IMR-90 (cell line): Measurements from ENCODE around the gene PTPRG. TPM values are rescaled to one million over a fixed set of nuclear protein-coding genes. Genes with fewer than 3 reads are reported as not detected.

Experiments
- ATAC-seq: fragments of 200-7000 bp; cut with Tn5 transposase; 2 replicates; pipeline ENCODE4 v1.9.1; 2020; ENCODE audit warnings: low read depth, mild to moderate bottlenecking, moderate library complexity
- BruUV-seq: library from RNA; stranded (reverse); fragments of 400-500 nt; replicated peaks from 2 replicates; lab custom pipeline; 2021; lab: Mats Ljungman, UMichigan
- CTCF ChIA-PET: fragments of 300-600 bp; formaldehyde crosslinking; extraction: SDS; loops from one replicate; lab custom pipeline; 2021; ENCODE audit warnings: antibody characterized with exemption; lab: Yijun Ruan, JAX
- POLR2A ChIA-PET: fragments of 300-600 bp; sonication (Branson Sonifier 250); formaldehyde crosslinking; loops from one replicate; lab custom pipeline; 2022; ENCODE audit warnings: antibody characterized with exemption; ENCODE audit not compliant: unreplicated experiment; lab: Charles Lee
- DNase-seq: peaks from one replicate; pipeline ENCODE4 v3.0.0; 2013
- H2AFZ ChIP-seq: replicated peaks from 2 replicates; pipeline ENCODE3; 2013; ENCODE audit warnings: low read length, mild to moderate bottlenecking; ENCODE audit not compliant: poor library complexity
- H2AK5ac ChIP-seq: 2 replicates; pipeline ENCODE4 v1.6.1; 2013; ENCODE audit warnings: low read depth, low read length, inconsistent platforms
- H2AK9ac ChIP-seq: replicated peaks from 2 replicates; pipeline ENCODE3; 2013; ENCODE audit warnings: mild to moderate bottlenecking, low read depth, low read length, moderate library complexity; ENCODE audit not compliant: poor library complexity
- H2BK120ac ChIP-seq: 2 replicates; pipeline ENCODE4 v1.6.1; 2013; ENCODE audit warnings: low read depth, low read length, inconsistent platforms
- H2BK15ac ChIP-seq: 3 replicates; pipeline ENCODE4 v1.6.1; 2013; ENCODE audit warnings: low read depth, low read length, inconsistent platforms
- H2BK20ac ChIP-seq: 2 replicates; pipeline ENCODE4 v1.6.1; 2013; ENCODE audit warnings: low read depth, mild to moderate bottlenecking, inconsistent platforms, low read length, moderate library complexity
- H2BK5ac ChIP-seq: 2 replicates; pipeline ENCODE4 v1.6.1; 2013; ENCODE audit warnings: mild to moderate bottlenecking, low read depth, low read length, inconsistent platforms; ENCODE audit not compliant: poor library complexity, severe bottlenecking
- H3K14ac ChIP-seq: replicated peaks from 2 replicates; pipeline ENCODE4 v1.6.1; 2013; ENCODE audit warnings: low read depth, low read length, inconsistent platforms
- H3K18ac ChIP-seq: 2 replicates; pipeline ENCODE4 v1.6.1; 2013; ENCODE audit warnings: low read depth, low read length, control low read depth
- H3K23ac ChIP-seq: 2 replicates; pipeline ENCODE4 v1.6.1; 2013; ENCODE audit warnings: low read depth, low read length, inconsistent platforms
- H3K27ac ChIP-seq: 2 replicates; pipeline ENCODE4 v1.5.1; 2013; ENCODE audit warnings: mild to moderate bottlenecking, control low read depth, low read length; ENCODE audit not compliant: insufficient read depth
- H3K27me3 ChIP-seq: 2 replicates; pipeline ENCODE4 v1.6.1; 2013; ENCODE audit warnings: low read length; ENCODE audit not compliant: control insufficient read depth, insufficient read depth
- H3K36me3 ChIP-seq: 2 replicates; pipeline ENCODE4 v1.6.1; 2013; ENCODE audit warnings: low read length, mixed read lengths; ENCODE audit not compliant: control insufficient read depth, insufficient read depth
- H3K4ac ChIP-seq: 2 replicates; pipeline ENCODE4 v1.6.1; 2013; ENCODE audit warnings: low read depth, low read length, inconsistent platforms
- H3K4me1 ChIP-seq: 2 replicates; pipeline ENCODE4 v1.6.1; 2013; ENCODE audit warnings: low read length, mixed read lengths; ENCODE audit not compliant: control insufficient read depth, insufficient read depth
- H3K4me2 ChIP-seq: 2 replicates; pipeline ENCODE4 v1.6.1; 2013; ENCODE audit warnings: low read depth, mild to moderate bottlenecking, control low read depth, low read length, moderate library complexity
- H3K4me3 ChIP-seq: 2 replicates; pipeline ENCODE4 v1.5.1; 2013; ENCODE audit warnings: low read depth, mild to moderate bottlenecking, control low read depth, low read length, moderate library complexity; ENCODE audit not compliant: insufficient read depth
- H3K56ac ChIP-seq: 2 replicates; pipeline ENCODE4 v1.6.1; 2013; ENCODE audit warnings: low read length, inconsistent platforms; ENCODE audit not compliant: insufficient read depth; ENCODE audit errors: extremely low read depth
- H3K79me1 ChIP-seq, 2 experiments: 2 replicates each; pipeline ENCODE4 v1.6.1; 2013; ENCODE audit warnings: low read length in 2 of 2, inconsistent platforms in 1 of 2, low read depth in 1 of 2
- H3K9ac ChIP-seq: 2 replicates; pipeline ENCODE4 v1.6.1; 2013; ENCODE audit warnings: low read depth, low read length, control low read depth
- H3K9me1 ChIP-seq: 2 replicates; pipeline ENCODE4 v1.6.1; 2013; ENCODE audit warnings: low read length, inconsistent platforms; ENCODE audit not compliant: insufficient read depth
- H3K9me3 ChIP-seq: 2 replicates; pipeline ENCODE4 v1.6.1; 2013; ENCODE audit warnings: low read length; ENCODE audit not compliant: control insufficient read depth, insufficient read depth
- H4K20me1 ChIP-seq: 2 replicates; pipeline ENCODE4 v1.6.1; 2013; ENCODE audit warnings: low read length, inconsistent platforms; ENCODE audit not compliant: insufficient read depth
- H4K5ac ChIP-seq: 2 replicates; pipeline ENCODE4 v1.6.1; 2013; ENCODE audit warnings: mild to moderate bottlenecking, low read depth, low read length, control low read depth
- H4K8ac ChIP-seq, 2 experiments: 2 replicates each; pipeline ENCODE4 v1.6.1; 2013; ENCODE audit warnings: low read depth in 2 of 2, low read length in 2 of 2, control low read depth in 1 of 2, inconsistent platforms in 1 of 2
- H4K91ac ChIP-seq: 2 replicates; pipeline ENCODE4 v1.6.1; 2013; ENCODE audit warnings: low read depth, low read length, inconsistent platforms; ENCODE audit not compliant: insufficient read depth
- CEBPB ChIP-seq: IDR thresholded peaks from 2 replicates; pipeline ENCODE4 v1.6.1; 2012; ENCODE audit warnings: low read depth, low read length, improper control_type of control experiment
- MAFK ChIP-seq: IDR thresholded peaks from 2 replicates; pipeline ENCODE4 v1.6.1; 2012; ENCODE audit warnings: low read depth, low read length, improper control_type of control experiment
- MAZ ChIP-seq: IDR thresholded peaks from 2 replicates; pipeline ENCODE4 v1.6.1; 2012; ENCODE audit warnings: low read depth, mild to moderate bottlenecking, low read length, improper control_type of control experiment, moderate library complexity, borderline replicate concordance
- RAD21 ChIP-seq: IDR thresholded peaks from 2 replicates; pipeline ENCODE4 v1.6.1; 2012; ENCODE audit warnings: low read length, improper control_type of control experiment
- RFX5 ChIP-seq: IDR thresholded peaks from 2 replicates; pipeline ENCODE4 v1.8.0; 2012; ENCODE audit warnings: low read depth, mild to moderate bottlenecking, low read length, moderate library complexity
- WGBS, 2 experiments: methylation state at CpG; one replicate each; pipeline versions ENCODE4 v1.1.5 to v1.1.7; 2013; ENCODE audit warnings: missing lambda C conversion rate in 2 of 2; ENCODE audit not compliant: insufficient read length in 1 of 2; ENCODE audit errors: extremely low coverage in 2 of 2; 5-methylcytosine and 5-hydroxymethylcytosine counted together
- dilution Hi-C: fragments of 300-500 bp; cut with HindIII; formaldehyde crosslinking; loops from one replicate; pipeline ENCODE4 v1.14.3; 2018; ENCODE audit warnings: low sequenced_read_pairs; ENCODE audit not compliant: unreplicated experiment
- in situ Hi-C: fragments of 300-500 bp; cut with MboI; formaldehyde crosslinking; loops from 3 replicates; pipeline ENCODE4 v1.14.3; 2019; ENCODE audit warnings: low sequenced_read_pairs, inconsistent platforms, mixed read lengths
- intact Hi-C: fragments of 100-400 bp; cut with micrococcal nuclease; formaldehyde crosslinking; loops from 2 replicates; pipeline ENCODE4 v1.10.0; 2022
- polyA plus RNA-seq, 3 experiments: library from polyadenylated mRNA; depleted of rRNA; stranded (reverse); fragments of >200 nt; gene quantifications; 2 replicates each; pipeline ENCODE4 v1.2.3, GENCODE V29; 2012; ENCODE audit warnings: low replicate concordance in 1 of 3
- total RNA-seq: library from RNA; depleted of rRNA; stranded (reverse); fragments of >200 nt; gene quantifications from 2 replicates; pipeline ENCODE4 v1.2.3, GENCODE V29; 2012

The PTPRG gene
- total and polyA plus RNA-seq, 2 of the 4 experiments (the other 2 are of a cell fraction): 7.7 to 31.0 TPM

DNA sequence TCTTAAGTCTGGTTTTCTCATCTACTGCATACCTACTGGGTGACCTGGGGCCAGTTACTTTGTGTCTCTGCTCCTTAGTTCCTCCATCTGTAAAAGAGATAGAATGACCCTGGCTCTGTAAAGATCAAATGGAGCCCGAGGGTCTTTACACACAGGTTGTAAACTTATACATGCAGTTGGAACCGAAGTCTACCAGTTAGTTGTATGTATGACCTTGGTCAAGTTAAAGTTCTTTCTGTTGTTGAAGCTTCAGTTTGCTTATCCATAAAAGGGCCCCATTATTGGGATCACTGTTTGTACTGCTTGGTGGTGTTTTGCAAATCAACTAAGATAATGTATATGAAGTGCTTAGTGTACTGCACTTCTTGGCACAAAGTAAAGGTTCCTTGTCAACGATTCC is 186.9 kb downstream of the PTPRG start:
- no peaks in the 10 kb centered on the region; the same call in 1 of the 2 replicates for H3K9me1 ChIP-seq
- H4K91ac ChIP-seq: no peak overlapping the region
- H3K27me3 ChIP-seq: no peaks in the 10 kb centered on the region
- H4K20me1 ChIP-seq: no peaks in the 10 kb centered on the region; the same call in 1 of the 2 replicates
- H3K4me3 ChIP-seq: no peak overlapping the region
- peaks cover 9 to 31% of the 10 kb centered on the region in 2 experiments for H3K79me1 ChIP-seq
- no peak overlapping the region for H3K23ac ChIP-seq
- H2AK9ac ChIP-seq: no peak overlapping the region
- CTCF ChIA-PET: no interaction called here
- H2AFZ ChIP-seq: no peak overlapping the region
- BruUV-seq: no TSS peak
- POLR2A ChIA-PET: no interaction called here
- no peak overlapping the region for H2BK5ac ChIP-seq
- no peak overlapping the region for H3K56ac ChIP-seq
- H3K9ac ChIP-seq: no peak overlapping the region
- H2BK20ac ChIP-seq: no peak overlapping the region
- H2BK15ac ChIP-seq: no peak overlapping the region
- no peaks in the 10 kb centered on the region for H3K36me3 ChIP-seq
- H4K5ac ChIP-seq: no peak overlapping the region
- H4K8ac ChIP-seq: no peak overlapping the region
- in situ Hi-C loops (no loop called here), intact Hi-C loops (no loop called here), dilution Hi-C loops (no loop called here)
- WGBS, 2 experiments: no CpG with 5 or more reads among the region's 3 CpGs
- H3K14ac ChIP-seq: no peak overlapping the region
- no peak overlapping the region for H3K4me2 ChIP-seq
- H3K4me1 ChIP-seq: no peaks in the 10 kb centered on the region
- no peak overlapping the region for H2BK120ac ChIP-seq
- TF ChIP-seq RAD21 (no peak), MAFK (no peak), MAZ (no peak), RFX5 (no peak), CEBPB (no peak)
- no peak overlapping the region for H3K27ac ChIP-seq
- H3K9me3 ChIP-seq: no peaks in the 10 kb centered on the region
- no peak overlapping the region for H3K18ac ChIP-seq
- no peak for ATAC-seq
- no peak for DNase-seq
- no peak overlapping the region for H2AK5ac ChIP-seq
- H3K4ac ChIP-seq: no peak overlapping the region
